Right cardiac atrium (tissue), 5 donors: ENCODE results near the gene ACSS1. TPM values are rescaled to one million over a fixed set of nuclear protein-coding genes. Genes with fewer than 3 reads are reported as not detected.

Experiments
- ATAC-seq, 2 donors: fragments of 200-7000 bp; cut with Tn5 transposase; one replicate each; pipeline versions ENCODE4 v1.8.0 to v1.9.1; 2020; ENCODE audit warnings: moderate library complexity in 2 of 2, mild to moderate bottlenecking in 1 of 2
- DNase-seq, 3 donors: peaks; one replicate each; pipeline ENCODE4 v3.0.0-alpha.2; 2020
- H3K27ac ChIP-seq: one replicate; pipeline ENCODE4 v1.5.1; 2013; ENCODE audit warnings: mild to moderate bottlenecking, low read length, control low read depth, moderate library complexity
- H3K27me3 ChIP-seq: one replicate; pipeline ENCODE4 v1.6.1; 2013; ENCODE audit not compliant: control insufficient read depth, insufficient read depth
- H3K4me1 ChIP-seq: one replicate; pipeline ENCODE4 v1.6.1; 2013; ENCODE audit warnings: low read length; ENCODE audit not compliant: control insufficient read depth, insufficient read depth
- H3K4me3 ChIP-seq: one replicate; pipeline ENCODE4 v1.5.1; 2013; ENCODE audit warnings: low read length, control low read depth
- H3K9me3 ChIP-seq: one replicate; pipeline ENCODE4 v1.6.1; 2013; ENCODE audit warnings: low read length; ENCODE audit not compliant: control insufficient read depth
- WGBS: extraction: QIAGEN DNeasy Blood & Tissue Kit; methylation state at CpG from one replicate; pipeline ENCODE4 v1.1.7; 2013; 5-methylcytosine and 5-hydroxymethylcytosine counted together
- intact Hi-C, 4 donors: fragments of 100-400 bp; cut with DNase I; formaldehyde crosslinking; loops; one replicate each; pipeline versions ENCODE4 v1.11.0 to v1.14.0; 2022 to 2023
- polyA plus RNA-seq: library from polyadenylated mRNA; stranded (reverse); fragments of 200-250 nt; gene quantifications from one replicate; pipeline ENCODE4 v1.2.3, GENCODE V29; 2013
- total RNA-seq, 4 donors: library from RNA; stranded (reverse); fragmentation: NEBNext Ultra II Directional; extraction: Animal tissue kit (Norgen Biotek cat#: 25700); gene quantifications; one replicate each; pipeline ENCODE4 v1.2.1, GENCODE V29; 2021
- donor health status: healthy with polysubstance abuse.
- donor health status: DM: no; HTN: yes; CAD: no.
- donor health status: DM: no; HTN: no; CAD: no.
- donor health status: DM: no; HTN: yes; CAD: no; lungs with severe emphysema.
- donor health status: DM: yes; HTN: yes; CAD: no.

Gene ACSS1
- total and polyA plus RNA-seq, 5 donors = 14.8 to 61.8 (median 32.5) TPM

DNA sequence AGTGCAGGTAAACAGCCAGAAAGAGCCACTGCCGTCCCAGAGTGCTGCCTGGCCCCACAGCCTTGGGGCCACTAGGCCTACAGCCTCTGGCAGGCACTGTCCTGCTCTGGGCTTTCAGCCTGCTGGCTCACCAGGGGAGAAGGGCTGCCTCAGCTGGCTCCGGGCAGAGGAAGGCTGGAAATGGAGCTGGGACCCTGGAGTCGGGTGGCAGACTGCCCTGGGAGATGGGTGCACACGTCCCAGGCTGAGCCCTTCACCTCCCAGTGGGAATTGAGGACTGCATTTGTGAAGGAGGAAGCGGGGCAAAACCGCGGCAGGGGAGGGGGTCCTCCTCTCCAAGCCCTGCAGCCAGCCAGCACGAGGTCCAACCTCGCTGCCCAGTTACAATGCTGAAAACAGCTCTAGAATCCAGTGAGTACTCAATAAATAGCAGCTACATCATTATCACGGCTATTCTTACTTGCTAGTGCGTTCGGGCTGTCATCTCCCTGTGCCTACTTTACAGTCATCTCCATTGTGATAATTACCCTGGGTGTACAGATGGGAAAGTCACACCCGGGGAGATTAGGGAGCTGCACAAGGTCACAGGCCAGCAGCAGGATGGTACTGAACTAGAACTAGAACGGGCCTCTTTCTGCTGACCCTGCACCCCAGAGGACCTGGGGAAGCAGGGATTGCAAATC, 13.1 kb downstream of the ACSS1 start:
- Histone ChIP-seq H3K27me3 (no peaks in the 10 kb centered on the region), H3K27ac (peak overlapping the region; percentile 78), H3K4me1 (peaks cover 46% of the 10 kb centered on the region), H3K4me3 (no peak overlapping the region), H3K9me3 (no peaks in the 10 kb centered on the region)
- intact Hi-C loops = no loop called here
- peak; percentile 49 to 56 for ATAC-seq
- DNase-seq = peak; percentile 31 to 80 (median 77)
- WGBS = 41% methylated on average over 14 of the region's 14 CpGs

DNA sequence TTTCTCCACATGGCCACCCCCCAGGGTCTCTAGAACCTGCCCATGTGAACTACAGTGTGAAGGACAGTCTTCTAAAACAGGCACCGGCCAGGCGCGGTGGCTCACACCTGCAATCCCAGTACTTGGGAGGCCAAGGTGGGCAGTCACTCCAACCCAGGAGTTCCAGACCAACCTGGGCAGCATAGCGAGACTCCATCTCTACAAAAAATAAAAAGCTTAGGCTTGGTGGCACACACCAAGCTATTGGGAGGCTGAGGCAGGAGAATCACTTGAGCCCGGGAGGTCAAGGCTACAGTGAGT, 13.7 kb downstream of the ACSS1 start:
- H3K4me1 ChIP-seq = peaks cover 46% of the 10 kb centered on the region
- no peak for ATAC-seq
- H3K9me3 ChIP-seq = no peaks in the 10 kb centered on the region
- no peak overlapping the region for H3K4me3 ChIP-seq
- H3K27ac ChIP-seq = peak overlapping the region; percentile 78
- no peaks in the 10 kb centered on the region for H3K27me3 ChIP-seq
- intact Hi-C loops = no loop called here
- 99% methylated on average over 5 of the region's 5 CpGs for WGBS
- no peak for DNase-seq

GRCh38 chr20:25043499-25044260, 14.3 kb downstream of the ACSS1 start:
- WGBS = 68% methylated on average over 9 of the region's 9 CpGs
- Histone ChIP-seq H3K4me3 (no peak overlapping the region), H3K4me1 (peaks cover 49% of the 10 kb centered on the region), H3K27me3 (no peaks in the 10 kb centered on the region), H3K9me3 (no peaks in the 10 kb centered on the region), H3K27ac (peak overlapping the region; percentile 78)
- intact Hi-C loops = no loop called here
- DNase-seq (peak in 1 of 3 donors; percentile 37), ATAC-seq (no peak)

DNA sequence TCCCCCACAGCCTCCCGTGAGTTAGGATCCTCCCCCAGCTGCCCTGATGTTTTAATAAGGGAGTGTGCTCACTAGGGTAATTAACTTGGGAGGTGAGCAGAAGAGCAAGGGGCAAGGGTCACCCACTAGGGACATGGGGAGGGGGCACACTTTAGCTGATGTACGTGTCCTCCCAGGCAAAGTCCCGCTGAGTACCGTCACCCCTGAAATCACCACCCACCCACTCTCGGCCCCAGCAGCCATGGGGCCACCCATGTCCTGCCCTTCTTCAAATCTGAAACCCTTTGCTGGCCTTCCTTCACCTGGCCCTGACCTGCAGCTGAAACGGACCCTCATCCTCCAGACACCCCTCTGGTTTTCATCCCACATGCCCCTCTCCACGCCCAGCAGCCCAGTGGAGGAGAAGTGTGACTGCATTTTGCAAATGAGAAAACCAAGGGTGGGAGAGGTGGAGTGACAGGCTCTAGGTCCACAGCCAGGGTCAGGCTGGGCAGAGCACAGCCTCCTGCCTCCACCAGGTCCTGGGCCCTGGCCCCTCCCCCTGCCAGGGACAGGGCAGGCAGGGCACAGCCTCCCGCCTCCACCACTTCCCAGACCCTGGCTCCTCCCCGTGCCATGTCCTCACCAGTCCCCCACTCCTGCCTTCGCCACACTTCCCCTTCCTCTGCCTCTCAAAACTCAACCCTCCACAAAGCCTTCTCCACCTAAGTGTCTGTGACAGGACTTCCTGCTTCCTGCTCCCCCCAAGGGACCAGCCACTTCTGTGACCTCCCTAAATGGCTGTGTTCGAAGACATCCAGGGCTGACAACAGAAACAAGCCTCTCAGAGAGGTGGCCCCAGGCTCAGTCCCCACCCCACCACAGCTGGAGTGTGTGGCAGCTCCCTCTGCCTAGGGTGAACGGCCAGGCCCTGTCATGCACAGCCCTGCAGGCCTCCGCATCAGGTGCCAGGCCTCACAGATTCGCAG, 15.1 kb downstream of the ACSS1 start:
- DNase-seq = peak; percentile 66 to 88 (median 86)
- ATAC-seq = peak; percentile 17 to 49
- 45% methylated on average over 14 of the region's 14 CpGs for WGBS
- Histone ChIP-seq H3K27me3 (no peaks in the 10 kb centered on the region), H3K27ac (peak overlapping the region; percentile 78), H3K4me1 (peaks cover 50% of the 10 kb centered on the region), H3K9me3 (no peaks in the 10 kb centered on the region), H3K4me3 (no peak overlapping the region)
- intact Hi-C loops = no loop called here

DNA sequence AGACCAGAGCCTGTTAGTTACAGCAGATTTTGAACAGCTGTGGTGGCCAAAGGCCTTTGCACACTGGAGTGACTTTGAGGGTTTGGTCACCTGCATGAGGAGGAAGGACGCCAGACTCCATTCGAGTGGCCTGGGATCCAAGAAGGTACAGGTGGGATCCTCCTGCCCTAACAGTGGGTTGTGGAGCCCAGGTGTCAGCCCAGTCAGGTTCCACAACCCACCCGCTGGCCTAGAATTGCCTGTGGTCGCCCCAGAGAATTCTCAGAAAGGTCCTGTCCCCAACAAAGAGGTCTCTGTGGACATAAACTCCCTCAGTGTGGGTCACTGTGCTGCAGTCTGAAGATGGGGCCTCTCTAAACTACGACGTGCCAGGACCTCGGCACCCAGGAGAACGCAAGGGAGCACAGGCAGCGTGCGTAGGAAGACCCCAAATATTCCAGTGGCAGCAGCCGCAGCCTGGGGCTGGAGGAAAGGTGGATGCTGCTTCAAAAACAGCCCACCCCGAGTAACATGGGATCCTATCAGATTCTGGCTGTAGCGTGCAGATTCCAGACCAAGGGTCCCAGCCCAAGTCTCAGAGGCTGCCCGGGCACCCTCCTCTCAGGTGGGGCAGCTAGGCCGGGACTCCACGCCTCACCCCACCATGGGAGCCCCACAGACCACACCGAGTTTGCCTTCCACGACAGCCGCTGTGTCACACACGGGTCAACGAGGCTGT, 16.0 kb downstream of the ACSS1 start:
- H3K4me1 ChIP-seq = peaks cover 56% of the 10 kb centered on the region
- H3K4me3 ChIP-seq = no peak overlapping the region
- peak overlapping the region; percentile 78 for H3K27ac ChIP-seq
- H3K27me3 ChIP-seq = no peaks in the 10 kb centered on the region
- H3K9me3 ChIP-seq = no peaks in the 10 kb centered on the region
- 82% methylated on average over 21 of the region's 21 CpGs for WGBS
- intact Hi-C loops = no loop called here
- DNase-seq = peak in 1 of 3 donors; percentile 33
- no peak for ATAC-seq

GRCh38 chr20:25040438-25040831, 17.5 kb downstream of the ACSS1 start:
- Histone ChIP-seq H3K4me1 (peaks cover 57% of the 10 kb centered on the region), H3K4me3 (no peak overlapping the region), H3K27ac (peak overlapping the region; percentile 99), H3K9me3 (no peaks in the 10 kb centered on the region), H3K27me3 (no peaks in the 10 kb centered on the region)
- peak; percentile 21 to 24 for ATAC-seq
- peak in 2 of 3 donors; percentile 34 to 70 for DNase-seq
- WGBS = 14% methylated on average over 6 of the region's 6 CpGs
- intact Hi-C loops = no loop called here

- peak; percentile 81 to 93 (median 91) for DNase-seq
- Histone ChIP-seq H3K4me3 (no peak overlapping the region), H3K9me3 (no peaks in the 10 kb centered on the region), H3K27me3 (no peaks in the 10 kb centered on the region), H3K27ac (peak overlapping the region; percentile 99), H3K4me1 (peaks cover 57% of the 10 kb centered on the region)
- ATAC-seq = peak; percentile 79 to 84
- intact Hi-C loops = no loop called here
- 16% methylated on average over 9 of the region's 9 CpGs for WGBS
Observed at GRCh38 chr20:25039697-25040437, 18.1 kb downstream of the ACSS1 start.

DNA sequence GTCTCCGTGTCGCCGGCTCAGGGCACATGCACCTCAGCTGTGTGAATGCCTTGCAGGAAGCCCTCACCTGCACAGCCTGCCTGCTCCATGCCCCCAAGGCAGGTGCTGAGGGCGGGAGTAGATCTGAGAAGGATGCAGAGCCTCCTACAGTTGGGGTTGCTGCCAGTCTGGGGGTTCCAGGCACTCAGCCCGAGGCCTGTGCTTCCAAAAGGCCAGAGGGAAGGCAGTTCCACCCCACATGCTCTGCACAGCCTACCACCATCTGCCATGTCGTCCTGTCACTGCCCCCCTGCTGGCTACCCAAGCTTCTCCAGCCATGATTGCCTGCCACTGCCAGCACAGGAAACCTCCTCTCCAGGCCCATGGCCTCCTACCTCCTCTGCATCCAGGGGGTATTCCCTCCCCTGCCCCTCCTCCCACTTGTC, 19.3 kb downstream of the ACSS1 start:
- H3K4me1 ChIP-seq = peaks cover 62% of the 10 kb centered on the region
- DNase-seq = peak in 1 of 3 donors; percentile 50

GRCh38 chr20:25038103-25038410, 19.9 kb downstream of the ACSS1 start:
- peak overlapping the region; percentile 63 for H3K27ac ChIP-seq
- 70% methylated on average over 3 of the region's 3 CpGs for WGBS
- no peaks in the 10 kb centered on the region for H3K9me3 ChIP-seq
- ATAC-seq = no peak
- intact Hi-C loops = no loop called here
- no peak for DNase-seq
- H3K4me1 ChIP-seq = peaks cover 60% of the 10 kb centered on the region
- H3K4me3 ChIP-seq = no peak overlapping the region
- no peaks in the 10 kb centered on the region for H3K27me3 ChIP-seq

More for the DNA sequence above, 19.3 kb downstream of the ACSS1 start:
- no peaks in the 10 kb centered on the region for H3K9me3 ChIP-seq
- WGBS = 86% methylated on average over 6 of the region's 6 CpGs
- intact Hi-C loops = no loop called here
- H3K27ac ChIP-seq = peak overlapping the region; percentile 99
- no peaks in the 10 kb centered on the region for H3K27me3 ChIP-seq
- no peak overlapping the region for H3K4me3 ChIP-seq
- no peak for ATAC-seq
